DOHH2 (cell line): ENCODE data around the gene HAVCR1.
"Not testable (repeated sequence)": the region's sequence is repeated elsewhere in the genome, so short reads cannot be mapped to it uniquely, and the experiment has no call there.

Experiments
- H3F3A ChIP-seq: fragments of 200-600 bp; sonication (generic), shearing (Covaris generic); 2 replicates; pipeline ENCODE4 v1.6.0; 2016; ENCODE audit warnings: antibody characterized with exemption, mild to moderate bottlenecking; ENCODE audit not compliant: control insufficient read depth, insufficient read depth
- H3K27ac ChIP-seq: fragments of 200-600 bp; sonication (generic); 2 replicates; pipeline ENCODE4 v1.5.1; 2014; ENCODE audit warnings: low read depth, mild to moderate bottlenecking, low read length, moderate library complexity
- H3K27me3 ChIP-seq: fragments of 200-600 bp; sonication (generic); 2 replicates; pipeline ENCODE4 v1.6.1; 2014; ENCODE audit warnings: mild to moderate bottlenecking, low read length, mixed read lengths; ENCODE audit not compliant: control insufficient read depth
- H3K36me3 ChIP-seq: fragments of 200-600 bp; sonication (generic); 2 replicates; pipeline ENCODE4 v1.6.1; 2014; ENCODE audit warnings: mild to moderate bottlenecking, low read length, moderate library complexity, mixed read lengths; ENCODE audit not compliant: control insufficient read depth
- H3K4me1 ChIP-seq: fragments of 200-600 bp; sonication (generic); 2 replicates; pipeline ENCODE4 v1.6.1; 2014; ENCODE audit warnings: mild to moderate bottlenecking, low read length, mixed read lengths; ENCODE audit not compliant: control insufficient read depth
- H3K4me2 ChIP-seq: fragments of 200-600 bp; sonication (generic); 2 replicates; pipeline ENCODE4 v1.6.0; 2014; ENCODE audit warnings: mild to moderate bottlenecking, low read length, moderate library complexity
- H3K4me3 ChIP-seq: fragments of 200-600 bp; sonication (generic); 2 replicates; pipeline ENCODE4 v1.5.1; 2014; ENCODE audit warnings: mild to moderate bottlenecking, low read length, mixed read lengths
- H3K79me2 ChIP-seq: fragments of 200-600 bp; sonication (generic); 2 replicates; pipeline ENCODE4 v1.6.1; 2014; ENCODE audit warnings: mild to moderate bottlenecking, low read length, mixed read lengths; ENCODE audit not compliant: control insufficient read depth
- H3K9me2 ChIP-seq: fragments of 200-600 bp; sonication (generic); replicated peaks from 2 replicates; pipeline ENCODE4 v1.6.1; 2014; ENCODE audit warnings: mild to moderate bottlenecking, low read length, mixed read lengths; ENCODE audit not compliant: control insufficient read depth
- H3K9me3 ChIP-seq: fragments of 200-600 bp; sonication (generic); 2 replicates; pipeline ENCODE4 v1.6.1; 2014; ENCODE audit warnings: antibody characterized with exemption, low read length, mixed read lengths; ENCODE audit not compliant: control insufficient read depth, insufficient read depth
- H4K20me1 ChIP-seq: fragments of 200-600 bp; sonication (generic); 2 replicates; pipeline ENCODE4 v1.6.0; 2014; ENCODE audit warnings: low read depth, mild to moderate bottlenecking, antibody characterized with exemption, low read length, moderate library complexity; ENCODE audit not compliant: control insufficient read depth, insufficient read depth
- CTCF ChIP-seq: fragments of 200-600 bp; sonication (generic); IDR thresholded peaks from one replicate; pipeline ENCODE4 v1.5.1; 2014; ENCODE audit warnings: antibody characterized with exemption, mild to moderate bottlenecking, low read depth, low read length; ENCODE audit not compliant: poor library complexity, severe bottlenecking
- EZH2phosphoT487 ChIP-seq: fragments of 200-600 bp; sonication (generic); IDR thresholded peaks from 2 replicates; pipeline ENCODE4 v1.6.1; 2017; ENCODE audit warnings: borderline replicate concordance, mild to moderate bottlenecking, antibody characterized with exemption, low read length, moderate library complexity, mixed read lengths

HAVCR1 gene

DNA sequence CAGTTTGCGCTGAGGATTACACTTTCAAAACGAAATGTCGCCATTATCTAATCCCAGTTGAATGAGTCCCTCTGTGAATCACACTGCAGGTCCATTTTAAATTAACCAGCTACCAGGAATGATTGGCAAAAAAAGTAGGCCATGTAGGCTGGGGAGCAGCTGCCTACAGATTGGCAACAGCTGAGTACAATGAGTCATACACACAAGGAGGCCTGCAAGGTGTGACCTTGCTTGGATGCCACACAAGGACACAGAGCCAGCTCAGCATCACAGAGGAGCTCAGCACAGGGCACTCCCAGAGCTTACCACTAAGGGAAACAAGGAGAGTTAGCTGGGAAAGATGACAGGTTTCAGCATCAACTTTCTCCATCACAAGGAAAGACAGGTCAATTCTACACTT, 12.9 kb downstream of the HAVCR1 start:
- H3K4me3 ChIP-seq: no peak overlapping the region
- no peaks in the 10 kb centered on the region for H3K9me2 ChIP-seq
- no peak overlapping the region for H3K4me2 ChIP-seq
- no peak overlapping the region for H3K27ac ChIP-seq
- no peaks in the 10 kb centered on the region for H4K20me1 ChIP-seq
- H3F3A ChIP-seq: no peaks in the 10 kb centered on the region
- no peaks in the 10 kb centered on the region for H3K27me3 ChIP-seq
- no peaks in the 10 kb centered on the region for H3K9me3 ChIP-seq
- H3K36me3 ChIP-seq: no peaks in the 10 kb centered on the region
- no peaks in the 10 kb centered on the region for H3K79me2 ChIP-seq
- H3K4me1 ChIP-seq: peaks cover 9% of the 10 kb centered on the region
- TF ChIP-seq CTCF: no peak
- TF ChIP-seq EZH2phosphoT487: no peak

DNA sequence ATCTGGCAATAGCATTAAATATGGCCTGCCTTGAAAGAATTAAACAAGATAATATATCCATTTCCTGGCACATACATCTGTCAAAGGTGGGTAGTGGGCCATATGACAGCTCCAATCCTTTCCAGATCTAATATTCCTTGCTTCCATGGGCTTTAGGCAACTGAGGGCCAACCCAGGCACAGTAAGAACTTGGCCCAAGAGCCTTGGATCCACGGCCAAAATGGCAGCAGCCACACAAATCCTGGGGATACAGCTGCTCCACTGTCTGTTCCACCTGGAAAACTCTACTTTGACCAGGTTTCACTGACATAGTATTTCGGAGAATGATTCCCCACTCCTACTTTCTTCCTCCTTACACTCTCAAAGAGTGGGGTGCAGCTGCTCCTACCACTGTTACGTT, 13.3 kb downstream of the HAVCR1 start:
- TF ChIP-seq EZH2phosphoT487 (no peak), CTCF (no peak)
- H3K4me1 ChIP-seq: peaks cover 9% of the 10 kb centered on the region
- no peak overlapping the region for H3K4me3 ChIP-seq
- no peaks in the 10 kb centered on the region for H3K9me3 ChIP-seq
- no peaks in the 10 kb centered on the region for H4K20me1 ChIP-seq
- no peaks in the 10 kb centered on the region for H3K36me3 ChIP-seq
- no peak overlapping the region for H3K4me2 ChIP-seq
- H3K79me2 ChIP-seq: no peaks in the 10 kb centered on the region
- no peaks in the 10 kb centered on the region for H3K27me3 ChIP-seq
- no peak overlapping the region for H3K27ac ChIP-seq
- H3F3A ChIP-seq: no peaks in the 10 kb centered on the region
- H3K9me2 ChIP-seq: no peaks in the 10 kb centered on the region

- H3K4me3 ChIP-seq: peak overlapping the region; percentile 47
- peak overlapping the region; percentile 70 for H3K4me2 ChIP-seq
- TF ChIP-seq CTCF: no peak
- no peak for TF ChIP-seq EZH2phosphoT487
- H3K79me2 ChIP-seq: no peaks in the 10 kb centered on the region
- no peaks in the 10 kb centered on the region for H3K9me3 ChIP-seq
- 0 out of 2 replicates have a peak, but pooled peaks cover 3% of the 10 kb centered on the region for H3F3A ChIP-seq
- no peaks in the 10 kb centered on the region for H3K36me3 ChIP-seq
- no peaks in the 10 kb centered on the region for H4K20me1 ChIP-seq
- no peaks in the 10 kb centered on the region for H3K27me3 ChIP-seq
- H3K27ac ChIP-seq: no peak overlapping the region
- no peaks in the 10 kb centered on the region for H3K9me2 ChIP-seq
- H3K4me1 ChIP-seq: peaks cover 31% of the 10 kb centered on the region
Measured at GRCh38 chr5:157038568-157039187, 20.2 kb downstream of the HAVCR1 start.

DNA sequence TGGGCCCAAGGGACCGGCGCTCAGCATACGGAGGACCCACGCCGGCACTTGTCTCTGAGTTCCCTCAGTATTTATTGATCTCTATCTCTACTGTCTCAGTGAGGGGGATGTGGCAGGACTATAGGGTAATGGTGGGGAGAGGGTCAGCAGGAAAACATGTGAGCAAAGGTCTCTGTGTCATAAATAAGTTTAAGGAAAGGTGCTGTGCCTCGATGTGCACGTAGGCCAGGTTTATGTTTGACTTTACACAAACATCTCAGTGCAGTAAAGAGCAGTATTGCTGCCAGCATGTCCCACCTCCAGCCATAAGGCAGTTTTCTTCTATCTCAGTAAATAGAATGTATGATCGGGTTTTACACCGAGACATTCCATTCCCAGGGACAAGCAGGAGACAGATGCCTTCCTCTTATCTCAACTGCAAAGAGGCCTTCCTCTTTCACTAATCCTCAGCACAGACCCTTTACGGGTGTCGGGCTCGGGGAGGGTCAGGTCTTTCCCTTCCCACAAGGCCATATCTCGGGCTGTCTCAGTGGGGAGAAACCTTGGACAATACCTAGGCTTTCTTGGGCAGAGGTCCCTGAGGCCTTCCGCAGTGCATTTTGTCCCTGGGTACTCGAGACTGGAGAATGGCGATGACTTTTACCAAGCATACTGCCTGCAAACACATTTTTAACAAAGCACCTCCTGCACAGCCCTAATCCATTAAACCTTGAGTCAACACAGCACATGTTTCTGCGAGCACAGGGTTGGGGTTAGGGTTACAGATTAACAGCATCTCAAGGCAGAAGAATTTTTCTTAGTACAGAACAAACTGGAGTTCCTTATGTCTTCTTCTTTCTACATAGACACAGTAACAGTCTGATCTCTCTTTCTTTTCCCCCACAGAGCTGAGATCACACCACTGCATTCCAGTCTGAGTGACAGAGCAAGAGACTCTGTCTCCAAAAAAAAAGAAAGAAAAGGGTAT, 24.5 kb downstream of the HAVCR1 start:
- H3K27ac ChIP-seq, H3K27me3 ChIP-seq, H3K9me2 ChIP-seq, H3K4me3 ChIP-seq, H3K9me3 ChIP-seq, H3K79me2 ChIP-seq, H4K20me1 ChIP-seq, H3K36me3 ChIP-seq, H3K4me2 ChIP-seq, H3F3A ChIP-seq: not testable (repeated sequence)
- H3K4me1 ChIP-seq: peaks cover 58% of the 10 kb centered on the region
